SKM-1 (cell line): ENCODE measurements around the gene ADGRL3.

Experiments
- DNase-seq: peaks from one replicate; lab custom pipeline; 2025; ENCODE audit not compliant: unreplicated experiment; lab: John Stamatoyannopoulos, UW

The ADGRL3 gene

DNA sequence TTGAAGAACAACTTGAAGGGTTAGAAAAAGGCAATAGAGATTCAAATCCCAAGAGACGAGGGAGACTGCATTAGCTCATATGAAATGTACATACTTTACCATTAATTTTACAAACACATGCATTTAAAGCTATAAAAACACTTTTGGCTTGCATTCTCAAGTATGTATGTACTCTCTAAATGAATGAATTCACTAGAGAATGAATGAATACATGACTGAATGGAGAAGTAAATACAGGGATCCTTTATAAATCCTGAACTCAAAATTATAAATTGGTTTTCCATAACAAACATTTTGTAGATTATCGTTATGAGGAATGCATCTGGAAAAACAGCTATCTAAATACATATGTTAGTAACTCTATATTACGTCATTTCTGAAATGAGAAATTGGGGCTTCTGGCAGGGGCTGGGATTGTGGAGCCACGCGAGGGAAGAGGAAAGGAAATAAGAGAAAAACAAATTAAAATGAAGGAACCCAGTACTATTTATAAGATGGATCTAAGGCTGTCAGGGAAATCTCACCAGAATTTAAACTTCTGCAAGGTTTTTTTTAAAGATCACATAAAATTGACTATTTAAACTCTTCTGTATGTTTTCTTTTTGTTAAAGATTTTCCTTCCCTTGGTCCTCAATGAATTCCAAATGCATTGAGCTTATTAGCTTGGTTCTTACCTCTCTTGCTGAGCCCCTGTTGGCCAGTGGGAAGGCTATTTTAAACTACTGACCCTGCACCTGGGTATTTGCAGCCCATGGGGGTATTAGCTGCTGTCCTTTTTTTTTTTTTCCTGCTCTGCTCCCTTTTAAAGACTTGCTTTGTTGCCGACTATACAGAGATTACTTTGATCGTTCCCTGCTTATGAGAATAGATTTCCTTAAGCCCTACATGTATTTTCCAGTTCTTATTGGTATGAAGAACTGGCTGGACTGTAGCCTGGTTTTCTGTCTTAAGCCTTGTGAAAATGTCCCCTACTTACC is 207.8 kb downstream of the ADGRL3 start:
- no peak for DNase-seq

DNA sequence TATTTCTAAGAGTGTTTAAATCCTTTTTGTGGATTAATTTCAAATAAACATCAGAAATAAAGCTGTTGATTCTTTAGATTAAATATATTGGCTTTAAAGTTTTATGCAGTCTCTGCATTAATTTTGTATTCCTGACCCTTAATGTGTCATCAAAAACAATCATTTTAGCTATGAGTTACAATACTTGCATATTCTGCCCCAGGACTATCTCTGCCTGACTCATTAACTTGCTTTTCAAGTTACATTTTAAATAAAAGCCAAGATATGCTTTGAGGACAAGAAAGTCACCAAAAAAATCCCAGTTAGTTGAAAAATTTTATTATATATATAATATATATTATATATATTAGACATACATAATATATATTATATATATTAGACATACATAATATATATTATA is 208.7 kb downstream of the ADGRL3 start:
- DNase-seq = no peak

DNA sequence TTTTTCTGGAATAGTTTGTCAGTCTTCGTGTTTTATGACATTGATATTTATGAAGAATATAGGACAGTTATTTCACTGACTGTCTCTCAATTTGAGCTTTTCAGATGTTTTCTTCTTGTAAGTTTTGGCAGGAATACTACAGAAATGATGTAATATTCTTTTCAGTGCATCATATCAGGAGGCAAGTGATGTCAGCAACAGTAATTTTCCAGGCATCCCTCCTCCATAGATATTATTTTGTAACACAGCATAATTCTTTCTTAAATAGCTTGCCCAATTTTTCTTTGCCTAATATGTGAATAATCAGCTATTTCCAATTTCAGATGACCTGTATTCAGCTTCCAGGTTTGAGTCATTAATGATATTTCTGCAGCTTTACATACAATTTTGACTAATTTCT is 211.1 kb downstream of the ADGRL3 start:
- DNase-seq = no peak

DNA sequence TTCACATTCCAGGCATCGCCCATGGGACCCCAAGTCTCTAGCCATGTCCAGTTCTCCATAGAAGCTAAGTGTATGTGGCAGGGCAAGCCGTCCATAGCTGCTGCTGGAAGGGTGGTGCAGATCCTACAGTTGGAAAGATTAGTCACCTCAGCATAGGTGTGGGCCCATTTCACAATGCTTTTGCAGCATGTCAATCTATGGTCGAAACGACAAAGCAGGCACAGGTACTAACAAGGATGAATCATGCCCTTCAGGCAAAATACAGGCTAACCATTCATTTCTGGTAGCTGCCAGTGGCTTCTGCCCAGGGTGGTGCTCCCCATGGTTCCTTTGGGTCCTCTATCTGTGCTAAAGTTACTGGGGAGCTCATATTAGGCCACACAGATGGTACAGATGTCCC is 225.2 kb downstream of the ADGRL3 start:
- no peak for DNase-seq

DNA sequence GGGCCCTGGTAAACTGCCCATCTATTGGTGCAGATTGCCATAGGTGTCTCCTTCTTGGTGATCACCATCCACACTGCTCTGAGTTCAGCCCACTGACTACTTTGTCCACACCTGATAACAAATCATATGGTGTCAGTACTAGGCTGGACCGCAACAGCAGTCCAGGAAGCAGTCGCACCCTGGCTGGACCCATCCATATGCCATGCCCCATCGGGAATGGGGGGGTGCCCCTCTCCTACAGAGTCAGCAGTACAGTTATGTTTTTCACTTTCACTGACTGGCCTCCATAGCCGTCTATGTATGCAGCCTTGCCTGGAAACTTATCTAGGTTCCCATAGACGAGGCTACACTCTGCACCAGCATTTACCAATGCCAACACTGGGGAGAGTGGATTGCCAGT is 226.1 kb downstream of the ADGRL3 start:
- DNase-seq = no peak

DNA sequence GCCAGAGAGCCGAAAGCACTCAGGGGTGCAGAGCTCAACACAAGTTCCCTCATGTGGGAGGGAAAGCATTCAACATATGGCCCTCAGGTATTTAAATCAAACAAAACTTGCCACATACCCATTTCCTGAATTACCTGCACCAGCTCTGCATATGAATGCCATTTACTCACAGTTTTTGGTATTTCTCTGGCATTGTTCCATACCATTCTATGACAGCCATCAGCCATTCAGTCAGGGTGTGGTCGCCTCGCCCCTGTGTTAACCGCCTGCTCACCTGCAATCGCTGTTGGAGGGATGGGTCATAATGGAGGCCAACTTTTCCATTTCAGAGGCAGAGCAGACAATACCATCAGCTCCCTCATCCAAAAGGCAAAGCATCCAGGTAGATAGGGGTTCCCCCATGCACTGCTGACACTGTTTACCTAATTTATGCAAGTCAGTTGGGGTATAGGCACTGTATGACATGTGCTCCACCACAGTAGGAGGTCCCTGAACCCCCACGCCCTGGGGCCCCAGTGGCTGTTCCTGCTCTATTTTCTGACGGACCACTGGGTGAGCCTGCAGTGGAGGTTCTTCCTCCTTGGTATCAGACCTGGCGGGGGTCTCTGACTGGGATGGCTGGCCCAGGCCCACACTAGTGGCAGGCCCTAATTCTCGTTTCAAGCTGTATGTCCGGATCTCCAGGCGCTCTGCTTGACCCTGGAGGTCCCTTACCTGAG is 227.1 kb downstream of the ADGRL3 start:
- no peak for DNase-seq

DNA sequence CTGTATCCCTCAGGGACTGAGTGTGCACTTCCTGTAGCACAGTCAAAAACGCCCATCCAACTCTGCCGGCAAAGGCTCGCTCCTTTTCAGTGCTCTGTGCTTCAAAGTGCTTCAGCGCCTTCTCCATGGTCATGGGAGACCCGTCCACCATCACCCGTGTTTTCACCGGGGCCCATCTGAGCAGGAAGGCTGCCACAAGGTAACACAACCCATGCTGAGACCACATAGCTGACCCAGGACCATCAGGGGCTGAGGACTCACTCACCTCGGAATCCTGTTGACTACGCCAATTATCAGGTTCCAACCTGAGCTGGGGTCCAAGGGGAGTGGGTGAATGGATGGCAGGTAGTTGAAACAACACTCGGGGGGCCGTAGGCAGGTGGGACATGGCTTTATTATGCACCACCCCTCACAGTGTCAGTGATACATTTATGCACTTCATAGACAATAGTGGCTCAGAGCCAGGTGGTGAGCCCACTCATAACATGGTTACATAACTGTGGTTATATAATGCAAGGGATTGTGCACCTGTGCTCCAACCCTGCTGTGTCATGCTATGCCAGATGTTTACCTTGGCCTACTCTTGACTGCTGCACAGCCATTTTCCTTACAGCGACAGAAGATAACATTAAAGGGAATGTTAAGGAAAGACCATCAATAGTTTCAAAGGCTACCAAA is 227.8 kb downstream of the ADGRL3 start:
- DNase-seq = no peak

DNA sequence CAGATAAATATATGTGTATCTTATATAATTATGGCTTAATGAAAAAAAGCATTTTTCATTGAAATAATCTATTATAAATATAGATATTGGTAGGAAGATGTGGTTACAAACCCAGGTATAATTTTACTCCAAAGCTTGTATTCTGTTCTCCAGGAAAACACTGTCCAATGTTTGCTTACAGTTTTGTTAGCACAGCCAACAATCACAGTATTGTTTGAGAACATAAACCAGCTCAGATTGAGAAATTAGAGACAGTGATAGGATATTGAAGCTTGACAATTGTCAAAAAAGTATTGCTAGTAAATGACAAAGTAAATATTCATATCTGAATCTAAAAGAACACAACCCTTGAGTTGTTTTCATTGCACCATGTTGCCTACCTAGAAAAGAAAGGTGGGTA is 228.8 kb downstream of the ADGRL3 start:
- no peak for DNase-seq

DNA sequence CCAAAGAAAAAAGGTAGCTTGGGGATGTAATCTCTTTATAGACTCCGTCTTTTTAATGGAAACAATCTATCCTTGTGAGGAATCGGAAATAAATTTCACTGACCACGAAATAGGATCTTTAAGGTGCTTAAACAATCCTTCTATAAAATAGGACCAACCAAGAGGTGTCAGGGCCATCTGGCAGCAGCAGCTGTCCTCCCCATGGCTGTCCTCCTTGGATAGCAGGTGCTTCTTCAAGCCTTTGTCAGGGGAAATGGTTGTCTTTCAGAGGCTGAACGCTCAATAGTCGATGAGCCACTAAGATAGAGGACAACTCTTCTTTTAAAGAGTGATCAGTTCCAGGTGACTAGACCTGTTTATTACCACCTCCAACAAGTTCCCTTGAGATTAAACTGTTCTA is 231.0 kb downstream of the ADGRL3 start:
- DNase-seq = no peak

DNA sequence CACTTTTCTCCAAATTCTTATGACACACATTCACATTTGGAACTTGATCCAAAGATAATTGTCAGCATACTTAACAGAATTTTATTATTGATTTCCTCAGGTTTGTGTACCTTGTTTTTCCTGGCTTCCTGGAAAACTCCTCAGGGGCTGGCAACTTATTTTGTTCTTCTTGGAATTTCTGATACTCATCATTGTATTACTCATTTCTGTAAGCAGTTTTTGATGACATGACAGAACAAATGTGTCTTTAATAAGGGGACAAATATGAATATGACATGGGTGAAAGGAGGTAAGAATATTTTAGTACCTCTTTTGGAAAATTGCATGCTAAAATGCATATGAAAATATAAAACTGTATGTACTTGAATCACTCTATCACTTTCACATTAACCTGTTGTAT is 237.8 kb downstream of the ADGRL3 start:
- DNase-seq = no peak

DNA sequence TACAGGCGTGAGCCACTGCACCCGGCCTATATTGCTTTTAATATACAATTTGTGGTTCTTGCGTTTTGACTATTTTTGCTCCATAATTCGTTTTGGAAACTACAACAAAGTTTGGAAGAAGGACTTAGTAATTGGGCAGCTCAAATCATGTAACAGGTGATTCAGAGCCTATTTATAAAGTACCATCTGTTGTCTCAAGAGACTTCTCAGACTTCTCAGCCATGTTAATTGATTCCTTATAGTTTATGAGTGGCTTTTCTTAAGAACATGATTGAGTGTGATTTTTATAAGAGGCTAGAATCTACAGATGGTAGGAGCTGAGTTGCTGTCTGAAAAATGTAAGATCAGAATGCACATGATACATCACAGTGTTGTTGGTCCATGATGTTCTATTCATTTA is 240.2 kb downstream of the ADGRL3 start:
- no peak for DNase-seq

DNA sequence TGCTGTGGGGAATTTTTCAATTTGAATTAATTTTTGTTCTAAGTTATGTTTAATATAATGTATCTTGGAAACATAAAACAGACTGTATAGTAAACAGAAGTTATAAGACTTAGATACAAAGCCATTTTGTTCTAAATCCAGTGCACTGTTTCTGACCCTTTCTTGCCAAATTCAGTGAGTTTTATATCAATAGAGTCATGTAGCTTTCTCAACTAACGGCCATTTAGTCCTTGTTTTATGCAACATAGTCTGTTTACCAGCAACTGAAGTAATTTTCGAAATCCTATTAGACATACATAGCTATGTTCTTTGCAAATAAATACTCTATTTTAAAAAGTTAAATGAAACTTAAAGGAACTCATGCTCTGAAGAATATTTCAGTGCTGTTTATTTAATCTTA is 242.8 kb downstream of the ADGRL3 start:
- no peak for DNase-seq

DNA sequence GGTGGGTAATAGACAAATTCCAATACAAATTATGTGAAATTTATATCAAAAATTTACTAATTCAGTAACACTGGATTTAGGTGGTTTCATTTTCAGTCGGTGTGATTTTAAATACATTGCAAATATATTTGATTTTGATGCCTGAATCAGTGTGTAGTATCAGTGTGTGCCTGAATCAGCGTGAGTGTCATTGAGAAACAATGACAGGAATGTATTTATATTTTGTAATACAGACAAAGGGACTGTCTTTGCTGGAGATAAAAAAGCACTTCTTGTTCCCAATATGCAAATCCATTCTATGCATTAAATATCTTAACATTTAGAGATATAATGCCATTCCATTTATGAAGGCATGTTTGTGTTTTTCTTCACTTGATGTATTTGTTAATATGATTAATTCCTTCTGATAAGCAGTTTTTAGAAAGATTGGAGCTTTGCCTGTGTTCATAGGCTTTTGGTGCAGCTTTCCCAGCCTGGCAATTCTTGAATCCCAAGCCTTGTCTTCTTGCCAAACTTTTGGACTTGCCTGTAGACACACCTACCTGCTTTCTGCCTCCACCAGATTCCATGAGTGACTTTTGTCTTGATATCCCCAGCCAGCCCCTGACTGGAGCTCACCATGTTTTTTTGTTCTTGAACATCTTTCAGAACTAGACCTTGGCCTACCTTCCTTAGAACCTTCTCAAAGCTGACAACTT is 243.8 kb downstream of the ADGRL3 start:
- DNase-seq = no peak

DNA sequence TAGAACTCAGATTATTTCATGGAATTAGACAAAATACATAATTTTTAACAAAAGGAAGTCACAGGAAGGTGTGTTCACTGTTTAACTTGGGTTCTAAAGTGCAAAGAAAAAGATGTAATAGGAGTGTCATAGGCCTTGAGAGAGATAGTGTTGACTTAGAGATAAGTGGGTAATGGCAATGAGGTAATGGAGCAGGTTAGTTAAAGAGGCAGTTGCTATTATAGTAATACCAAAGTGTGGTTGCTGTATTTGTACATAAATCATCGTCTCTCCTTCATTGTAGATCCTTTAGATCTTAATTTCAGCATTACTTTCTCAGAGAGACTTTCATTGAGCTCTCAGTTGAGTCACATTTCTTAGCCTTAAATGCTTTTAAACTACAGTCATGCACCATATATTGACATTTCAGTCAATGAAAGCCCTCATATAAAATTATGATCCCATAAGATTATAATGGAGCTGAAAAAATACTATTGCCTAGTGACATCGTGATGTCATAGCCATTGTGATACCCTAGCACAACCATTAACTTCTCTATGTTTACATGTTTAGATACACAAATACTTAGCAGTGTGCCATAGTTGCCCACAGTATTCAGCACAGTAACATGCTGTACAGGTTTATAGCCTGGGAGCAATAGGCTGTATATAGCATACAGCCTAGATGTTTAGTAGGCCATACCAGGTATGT is 245.4 kb downstream of the ADGRL3 start:
- DNase-seq = no peak

DNA sequence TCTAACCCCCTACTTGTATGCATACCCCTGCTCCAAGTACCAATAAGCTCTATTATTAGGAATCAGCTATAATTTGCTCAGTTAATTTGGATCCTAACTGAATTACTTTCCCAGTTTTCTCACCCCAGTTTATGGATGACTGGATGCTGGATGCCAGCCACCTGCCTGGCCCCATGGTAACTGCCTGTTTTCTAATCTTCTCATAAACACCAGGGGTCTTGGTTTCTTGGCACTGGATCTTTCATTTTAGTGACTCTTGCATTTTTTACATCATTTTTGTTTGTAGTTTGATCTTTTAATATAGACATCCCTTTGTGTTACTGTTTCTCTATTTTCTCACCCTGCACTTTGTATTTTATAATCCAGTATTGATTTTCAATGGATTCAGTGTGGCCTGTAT is 246.8 kb downstream of the ADGRL3 start:
- no peak for DNase-seq

DNA sequence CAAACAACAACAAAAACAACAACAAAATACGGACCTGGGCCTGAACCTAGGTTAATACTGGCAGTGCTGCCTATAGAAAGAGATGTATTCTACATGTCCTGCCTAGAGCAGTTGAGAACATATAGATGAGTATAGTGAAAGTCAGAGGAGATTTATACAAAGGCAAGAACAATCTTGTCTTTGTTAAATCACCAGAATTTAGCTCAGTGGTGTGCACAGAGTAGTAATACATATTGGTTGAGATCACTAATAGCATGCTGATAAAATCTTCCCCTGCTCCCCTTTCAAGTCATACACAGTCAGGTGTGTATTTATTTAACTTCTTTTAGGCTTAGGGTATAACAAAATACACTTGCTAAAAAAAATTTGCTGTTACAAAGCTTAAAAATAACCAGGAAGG is 247.8 kb downstream of the ADGRL3 start:
- no peak for DNase-seq

DNA sequence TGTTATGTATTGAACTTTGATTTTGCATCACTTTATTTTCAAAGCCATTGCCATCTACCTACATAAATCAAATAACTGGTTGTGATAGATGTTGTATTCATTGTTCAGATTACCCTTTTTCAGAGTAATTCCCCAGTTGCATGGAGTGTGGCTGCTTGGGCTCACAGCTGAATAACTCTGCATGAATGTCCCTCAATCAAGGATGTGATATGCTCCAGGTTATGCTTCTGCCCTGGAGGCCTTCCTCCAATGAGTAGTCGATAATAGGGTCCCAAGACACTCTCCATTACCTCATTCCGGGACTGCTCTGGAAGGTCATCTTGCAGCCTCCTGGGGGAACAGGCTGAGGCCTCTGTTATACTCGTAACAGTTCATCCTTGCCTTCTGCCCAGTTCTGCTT is 251.8 kb downstream of the ADGRL3 start:
- DNase-seq = no peak

DNA sequence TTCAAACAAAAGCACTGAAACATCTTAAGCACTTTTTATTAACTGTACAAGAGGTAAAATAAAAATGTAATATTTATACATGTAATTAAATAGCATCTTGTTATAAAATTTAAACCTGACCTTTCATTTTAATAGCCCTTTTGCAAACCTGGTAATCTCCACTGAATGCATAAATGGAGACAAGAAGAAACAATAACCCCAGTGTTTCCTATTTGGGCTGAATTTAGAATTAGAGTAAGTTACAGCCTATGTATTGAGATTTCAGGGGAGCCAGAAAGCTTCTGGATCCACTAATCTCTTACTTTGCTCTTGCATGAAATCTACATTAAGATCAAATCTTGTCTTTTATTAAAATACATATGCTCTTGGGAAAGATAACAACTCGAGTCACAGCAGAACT is 261.8 kb downstream of the ADGRL3 start:
- DNase-seq = no peak

DNA sequence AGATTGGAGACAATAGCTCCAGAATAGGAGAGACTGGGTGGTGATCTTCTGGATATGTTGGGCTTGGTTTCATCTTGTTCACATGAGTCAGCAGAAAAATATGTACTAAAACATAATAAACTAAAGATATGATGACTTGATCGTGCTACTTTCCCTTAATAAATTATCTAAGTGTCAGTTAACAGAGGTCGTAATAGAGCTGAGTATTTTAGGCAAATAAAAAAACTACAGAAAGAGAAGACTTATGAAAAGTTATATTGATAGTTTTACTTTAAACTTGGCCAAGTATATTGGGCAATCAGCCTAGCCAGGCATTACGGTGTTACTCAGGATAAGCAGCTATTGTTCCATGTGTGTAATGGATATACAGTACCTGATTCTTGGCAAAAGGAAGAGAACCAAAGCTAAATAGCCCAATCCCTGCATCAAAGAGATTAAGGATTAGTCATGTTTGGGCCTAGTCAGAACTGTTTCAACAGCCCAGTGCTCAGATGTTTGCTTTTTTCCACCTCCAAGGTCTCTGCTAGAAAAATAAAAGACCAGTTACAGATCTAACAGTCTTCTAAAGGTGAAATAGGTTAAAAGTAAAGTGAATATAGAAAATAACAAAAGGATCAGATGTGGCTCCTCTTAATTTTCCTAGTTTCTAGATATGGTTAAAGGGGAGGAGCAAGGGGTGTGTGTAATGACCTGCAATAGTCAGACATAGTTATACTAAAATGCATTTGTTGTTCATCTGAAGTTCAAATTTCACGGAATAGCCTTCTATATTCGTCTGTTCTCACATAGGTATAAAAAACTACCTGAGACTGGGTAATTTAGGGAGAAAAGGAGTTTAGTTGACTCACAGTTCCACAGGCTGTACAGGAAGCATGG is 262.6 kb downstream of the ADGRL3 start:
- no peak for DNase-seq
